IMR-90 (cell line): ENCODE measurements around the gene D2HGDH. TPM values are rescaled to one million over a fixed set of nuclear protein-coding genes. Genes with fewer than 3 reads are reported as not detected.

Source experiments
- ATAC-seq: fragments of 200-7000 bp; cut with Tn5 transposase; 2 replicates; pipeline ENCODE4 v1.9.1; 2020; ENCODE audit warnings: low read depth, mild to moderate bottlenecking, moderate library complexity
- BruUV-seq: library from RNA; stranded (reverse); fragments of 400-500 nt; replicated peaks from 2 replicates; lab custom pipeline; 2021; lab: Mats Ljungman, UMichigan
- CTCF ChIA-PET: fragments of 300-600 bp; formaldehyde crosslinking; extraction: SDS; loops from one replicate; lab custom pipeline; 2021; ENCODE audit warnings: antibody characterized with exemption; lab: Yijun Ruan, JAX
- POLR2A ChIA-PET: fragments of 300-600 bp; sonication (Branson Sonifier 250); formaldehyde crosslinking; loops from one replicate; lab custom pipeline; 2022; ENCODE audit warnings: antibody characterized with exemption; ENCODE audit not compliant: unreplicated experiment; lab: Charles Lee
- DNase-seq: peaks from one replicate; pipeline ENCODE4 v3.0.0; 2013
- H2AFZ ChIP-seq: replicated peaks from 2 replicates; pipeline ENCODE3; 2013; ENCODE audit warnings: low read length, mild to moderate bottlenecking; ENCODE audit not compliant: poor library complexity
- H2AK5ac ChIP-seq: 2 replicates; pipeline ENCODE4 v1.6.1; 2013; ENCODE audit warnings: low read depth, low read length, inconsistent platforms
- H2AK9ac ChIP-seq: replicated peaks from 2 replicates; pipeline ENCODE3; 2013; ENCODE audit warnings: mild to moderate bottlenecking, low read depth, low read length, moderate library complexity; ENCODE audit not compliant: poor library complexity
- H2BK120ac ChIP-seq: 2 replicates; pipeline ENCODE4 v1.6.1; 2013; ENCODE audit warnings: low read depth, low read length, inconsistent platforms
- H2BK15ac ChIP-seq: 3 replicates; pipeline ENCODE4 v1.6.1; 2013; ENCODE audit warnings: low read depth, low read length, inconsistent platforms
- H2BK20ac ChIP-seq: 2 replicates; pipeline ENCODE4 v1.6.1; 2013; ENCODE audit warnings: low read depth, mild to moderate bottlenecking, inconsistent platforms, low read length, moderate library complexity
- H2BK5ac ChIP-seq: 2 replicates; pipeline ENCODE4 v1.6.1; 2013; ENCODE audit warnings: mild to moderate bottlenecking, low read depth, low read length, inconsistent platforms; ENCODE audit not compliant: poor library complexity, severe bottlenecking
- H3K14ac ChIP-seq: replicated peaks from 2 replicates; pipeline ENCODE4 v1.6.1; 2013; ENCODE audit warnings: low read depth, low read length, inconsistent platforms
- H3K18ac ChIP-seq: 2 replicates; pipeline ENCODE4 v1.6.1; 2013; ENCODE audit warnings: low read depth, low read length, control low read depth
- H3K23ac ChIP-seq: 2 replicates; pipeline ENCODE4 v1.6.1; 2013; ENCODE audit warnings: low read depth, low read length, inconsistent platforms
- H3K27ac ChIP-seq: 2 replicates; pipeline ENCODE4 v1.5.1; 2013; ENCODE audit warnings: mild to moderate bottlenecking, control low read depth, low read length; ENCODE audit not compliant: insufficient read depth
- H3K27me3 ChIP-seq: 2 replicates; pipeline ENCODE4 v1.6.1; 2013; ENCODE audit warnings: low read length; ENCODE audit not compliant: control insufficient read depth, insufficient read depth
- H3K36me3 ChIP-seq: 2 replicates; pipeline ENCODE4 v1.6.1; 2013; ENCODE audit warnings: low read length, mixed read lengths; ENCODE audit not compliant: control insufficient read depth, insufficient read depth
- H3K4ac ChIP-seq: 2 replicates; pipeline ENCODE4 v1.6.1; 2013; ENCODE audit warnings: low read depth, low read length, inconsistent platforms
- H3K4me1 ChIP-seq: 2 replicates; pipeline ENCODE4 v1.6.1; 2013; ENCODE audit warnings: low read length, mixed read lengths; ENCODE audit not compliant: control insufficient read depth, insufficient read depth
- H3K4me2 ChIP-seq: 2 replicates; pipeline ENCODE4 v1.6.1; 2013; ENCODE audit warnings: low read depth, mild to moderate bottlenecking, control low read depth, low read length, moderate library complexity
- H3K4me3 ChIP-seq: 2 replicates; pipeline ENCODE4 v1.5.1; 2013; ENCODE audit warnings: low read depth, mild to moderate bottlenecking, control low read depth, low read length, moderate library complexity; ENCODE audit not compliant: insufficient read depth
- H3K56ac ChIP-seq: 2 replicates; pipeline ENCODE4 v1.6.1; 2013; ENCODE audit warnings: low read length, inconsistent platforms; ENCODE audit not compliant: insufficient read depth; ENCODE audit errors: extremely low read depth
- H3K79me1 ChIP-seq, 2 experiments: 2 replicates each; pipeline ENCODE4 v1.6.1; 2013; ENCODE audit warnings: low read length in 2 of 2, inconsistent platforms in 1 of 2, low read depth in 1 of 2
- H3K9ac ChIP-seq: 2 replicates; pipeline ENCODE4 v1.6.1; 2013; ENCODE audit warnings: low read depth, low read length, control low read depth
- H3K9me1 ChIP-seq: 2 replicates; pipeline ENCODE4 v1.6.1; 2013; ENCODE audit warnings: low read length, inconsistent platforms; ENCODE audit not compliant: insufficient read depth
- H3K9me3 ChIP-seq: 2 replicates; pipeline ENCODE4 v1.6.1; 2013; ENCODE audit warnings: low read length; ENCODE audit not compliant: control insufficient read depth, insufficient read depth
- H4K20me1 ChIP-seq: 2 replicates; pipeline ENCODE4 v1.6.1; 2013; ENCODE audit warnings: low read length, inconsistent platforms; ENCODE audit not compliant: insufficient read depth
- H4K5ac ChIP-seq: 2 replicates; pipeline ENCODE4 v1.6.1; 2013; ENCODE audit warnings: mild to moderate bottlenecking, low read depth, low read length, control low read depth
- H4K8ac ChIP-seq, 2 experiments: 2 replicates each; pipeline ENCODE4 v1.6.1; 2013; ENCODE audit warnings: low read depth in 2 of 2, low read length in 2 of 2, control low read depth in 1 of 2, inconsistent platforms in 1 of 2
- H4K91ac ChIP-seq: 2 replicates; pipeline ENCODE4 v1.6.1; 2013; ENCODE audit warnings: low read depth, low read length, inconsistent platforms; ENCODE audit not compliant: insufficient read depth
- CEBPB ChIP-seq: IDR thresholded peaks from 2 replicates; pipeline ENCODE4 v1.6.1; 2012; ENCODE audit warnings: low read depth, low read length, improper control_type of control experiment
- CHD1 ChIP-seq: IDR thresholded peaks from 2 replicates; pipeline ENCODE4 v1.6.1; 2012; ENCODE audit warnings: low read depth, low read length, improper control_type of control experiment
- MAFK ChIP-seq: IDR thresholded peaks from 2 replicates; pipeline ENCODE4 v1.6.1; 2012; ENCODE audit warnings: low read depth, low read length, improper control_type of control experiment
- MXI1 ChIP-seq: IDR thresholded peaks from 2 replicates; pipeline ENCODE4 v1.6.1; 2012; ENCODE audit warnings: low read depth, mild to moderate bottlenecking, low read length, moderate library complexity, borderline replicate concordance
- NFE2L2 ChIP-seq: fragments of 150-350 bp; IDR thresholded peaks from 2 replicates; pipeline ENCODE4 v1.6.1; 2016; ENCODE audit warnings: low read depth, mild to moderate bottlenecking, low read length
- POLR2A ChIP-seq: IDR thresholded peaks from 2 replicates; pipeline ENCODE4 v1.6.1; 2012; ENCODE audit warnings: mild to moderate bottlenecking, low read depth, low read length
- RAD21 ChIP-seq: IDR thresholded peaks from 2 replicates; pipeline ENCODE4 v1.6.1; 2012; ENCODE audit warnings: low read length, improper control_type of control experiment
- RCOR1 ChIP-seq: IDR thresholded peaks from 2 replicates; pipeline ENCODE4 v1.6.1; 2012; ENCODE audit warnings: mild to moderate bottlenecking, low read length, improper control_type of control experiment; ENCODE audit not compliant: insufficient replicate concordance
- RFX5 ChIP-seq: IDR thresholded peaks from 2 replicates; pipeline ENCODE4 v1.8.0; 2012; ENCODE audit warnings: low read depth, mild to moderate bottlenecking, low read length, moderate library complexity
- SMC3 ChIP-seq: fragments of 150-350 bp; IDR thresholded peaks from 2 replicates; pipeline ENCODE4 v1.6.1; 2016; ENCODE audit warnings: low read depth, mild to moderate bottlenecking, antibody characterized with exemption, low read length, moderate library complexity
- WGBS, 2 experiments: methylation state at CpG; one replicate each; pipeline versions ENCODE4 v1.1.5 to v1.1.7; 2013; ENCODE audit warnings: missing lambda C conversion rate in 2 of 2; ENCODE audit not compliant: insufficient read length in 1 of 2; ENCODE audit errors: extremely low coverage in 2 of 2; 5-methylcytosine and 5-hydroxymethylcytosine counted together
- dilution Hi-C: fragments of 300-500 bp; cut with HindIII; formaldehyde crosslinking; loops from one replicate; pipeline ENCODE4 v1.14.3; 2018; ENCODE audit warnings: low sequenced_read_pairs; ENCODE audit not compliant: unreplicated experiment
- in situ Hi-C: fragments of 300-500 bp; cut with MboI; formaldehyde crosslinking; loops from 3 replicates; pipeline ENCODE4 v1.14.3; 2019; ENCODE audit warnings: low sequenced_read_pairs, inconsistent platforms, mixed read lengths
- intact Hi-C: fragments of 100-400 bp; cut with micrococcal nuclease; formaldehyde crosslinking; loops from 2 replicates; pipeline ENCODE4 v1.10.0; 2022
- polyA plus RNA-seq, 3 experiments: library from polyadenylated mRNA; depleted of rRNA; stranded (reverse); fragments of >200 nt; gene quantifications; 2 replicates each; pipeline ENCODE4 v1.2.3, GENCODE V29; 2012; ENCODE audit warnings: low replicate concordance in 1 of 3
- total RNA-seq: library from RNA; depleted of rRNA; stranded (reverse); fragments of >200 nt; gene quantifications from 2 replicates; pipeline ENCODE4 v1.2.3, GENCODE V29; 2012
- TF ChIP-seq, protein P1 (sequence below): fragments of 150-350 bp; IDR thresholded peaks from 2 replicates; pipeline ENCODE4 v1.6.1; 2017; ENCODE audit warnings: mild to moderate bottlenecking, antibody characterized with exemption, low read length, low read depth
- TF ChIP-seq, protein P2 (sequence below): conservative IDR thresholded peaks from 2 replicates; pipeline ENCODE4 v1.5.1; 2012; ENCODE audit warnings: mild to moderate bottlenecking, low read depth, low read length, improper control_type of control experiment
- TF ChIP-seq, protein P3 (sequence below): fragments of 150-350 bp; IDR thresholded peaks from 2 replicates; pipeline ENCODE4 v1.6.1; 2016; ENCODE audit warnings: low read depth, mild to moderate bottlenecking, low read length, moderate library complexity, borderline replicate concordance

Gene D2HGDH
- total and polyA plus RNA-seq, 2 of the 4 experiments (the other 2 are of a cell fraction): 6.3 to 22.1 TPM

DNA sequence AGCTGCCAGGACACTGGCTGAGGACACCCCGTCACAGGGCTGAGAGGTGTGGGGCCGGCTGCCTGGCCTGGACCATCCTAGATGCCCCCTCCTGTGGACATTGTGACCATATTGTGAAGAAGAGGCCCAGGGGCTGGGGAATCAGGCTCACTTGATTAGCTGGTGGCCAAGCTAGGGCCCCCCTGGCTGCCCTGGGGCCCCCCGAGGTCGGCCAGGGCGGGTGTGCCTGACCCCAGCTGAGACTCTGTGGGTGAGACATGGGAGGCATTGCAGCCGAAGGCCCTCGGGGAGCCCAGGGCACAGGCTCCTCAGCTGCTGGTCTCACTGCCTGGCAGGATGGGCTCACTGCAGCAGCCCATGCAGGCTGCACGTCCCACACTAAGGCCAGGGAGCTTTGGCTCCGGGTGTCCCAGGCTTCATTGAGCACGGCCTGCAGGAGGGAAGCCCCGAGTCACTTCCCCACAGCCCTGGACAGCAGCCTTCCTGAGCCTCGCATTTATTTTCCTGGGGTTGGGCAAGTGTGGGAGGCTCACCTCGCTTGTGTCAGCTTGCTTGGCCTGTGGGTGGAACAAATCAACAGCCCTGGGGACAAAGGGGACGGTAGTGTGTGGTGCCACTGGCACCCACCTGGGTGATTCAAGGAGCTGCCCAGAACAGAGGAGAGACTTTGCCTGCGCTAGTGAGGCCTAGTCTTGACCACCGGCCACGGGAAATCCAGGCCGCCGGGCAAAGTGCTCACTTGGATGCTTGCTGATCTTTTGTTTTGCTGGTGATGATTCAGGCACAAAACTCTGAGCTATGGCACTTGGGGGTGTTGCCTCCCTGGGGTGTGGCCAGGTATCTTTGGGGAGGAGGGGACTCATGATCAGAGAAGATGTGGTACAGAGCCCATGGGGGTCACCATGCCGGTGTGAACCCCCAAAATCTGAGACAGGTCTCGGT is 43.5 kb downstream of the D2HGDH start:
- Histone ChIP-seq H4K8ac (no peak overlapping the region), H4K20me1 (no peaks in the 10 kb centered on the region; the same call in 1 of the 2 replicates), H3K4me3 (no peak overlapping the region), H3K27me3 (no peaks in the 10 kb centered on the region; the same call in 1 of the 2 replicates), H3K79me1 (no peaks in the 10 kb centered on the region), H3K23ac (no peak overlapping the region), H2BK20ac (no peak overlapping the region), H3K4me1 (peaks cover 6% of the 10 kb centered on the region), H4K91ac (no peak overlapping the region), H3K27ac (no peak overlapping the region), H3K18ac (no peak overlapping the region), H3K9me3 (peaks cover 5% of the 10 kb centered on the region; the same call in 1 of the 2 replicates), H3K14ac (no peak overlapping the region), H3K9ac (no peak overlapping the region), H3K9me1 (no peaks in the 10 kb centered on the region), H3K36me3 (no peaks in the 10 kb centered on the region), H3K4me2 (no peak overlapping the region), H2BK15ac (no peak overlapping the region), H4K5ac (no peak overlapping the region), H2BK5ac (no peak overlapping the region), H2AK5ac (no peak overlapping the region), H2AFZ (no peak overlapping the region), H2AK9ac (no peak overlapping the region), H3K56ac (no peak overlapping the region), H2BK120ac (no peak overlapping the region), H3K4ac (no peak overlapping the region)
- in situ Hi-C loops: no loop called here
- TF ChIP-seq, protein P1, sequence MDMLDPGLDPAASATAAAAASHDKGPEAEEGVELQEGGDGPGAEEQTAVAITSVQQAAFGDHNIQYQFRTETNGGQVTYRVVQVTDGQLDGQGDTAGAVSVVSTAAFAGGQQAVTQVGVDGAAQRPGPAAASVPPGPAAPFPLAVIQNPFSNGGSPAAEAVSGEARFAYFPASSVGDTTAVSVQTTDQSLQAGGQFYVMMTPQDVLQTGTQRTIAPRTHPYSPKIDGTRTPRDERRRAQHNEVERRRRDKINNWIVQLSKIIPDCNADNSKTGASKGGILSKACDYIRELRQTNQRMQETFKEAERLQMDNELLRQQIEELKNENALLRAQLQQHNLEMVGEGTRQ: no peak
- TF ChIP-seq, protein P2, sequence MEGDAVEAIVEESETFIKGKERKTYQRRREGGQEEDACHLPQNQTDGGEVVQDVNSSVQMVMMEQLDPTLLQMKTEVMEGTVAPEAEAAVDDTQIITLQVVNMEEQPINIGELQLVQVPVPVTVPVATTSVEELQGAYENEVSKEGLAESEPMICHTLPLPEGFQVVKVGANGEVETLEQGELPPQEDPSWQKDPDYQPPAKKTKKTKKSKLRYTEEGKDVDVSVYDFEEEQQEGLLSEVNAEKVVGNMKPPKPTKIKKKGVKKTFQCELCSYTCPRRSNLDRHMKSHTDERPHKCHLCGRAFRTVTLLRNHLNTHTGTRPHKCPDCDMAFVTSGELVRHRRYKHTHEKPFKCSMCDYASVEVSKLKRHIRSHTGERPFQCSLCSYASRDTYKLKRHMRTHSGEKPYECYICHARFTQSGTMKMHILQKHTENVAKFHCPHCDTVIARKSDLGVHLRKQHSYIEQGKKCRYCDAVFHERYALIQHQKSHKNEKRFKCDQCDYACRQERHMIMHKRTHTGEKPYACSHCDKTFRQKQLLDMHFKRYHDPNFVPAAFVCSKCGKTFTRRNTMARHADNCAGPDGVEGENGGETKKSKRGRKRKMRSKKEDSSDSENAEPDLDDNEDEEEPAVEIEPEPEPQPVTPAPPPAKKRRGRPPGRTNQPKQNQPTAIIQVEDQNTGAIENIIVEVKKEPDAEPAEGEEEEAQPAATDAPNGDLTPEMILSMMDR: no peak
- TF ChIP-seq, protein P3, sequence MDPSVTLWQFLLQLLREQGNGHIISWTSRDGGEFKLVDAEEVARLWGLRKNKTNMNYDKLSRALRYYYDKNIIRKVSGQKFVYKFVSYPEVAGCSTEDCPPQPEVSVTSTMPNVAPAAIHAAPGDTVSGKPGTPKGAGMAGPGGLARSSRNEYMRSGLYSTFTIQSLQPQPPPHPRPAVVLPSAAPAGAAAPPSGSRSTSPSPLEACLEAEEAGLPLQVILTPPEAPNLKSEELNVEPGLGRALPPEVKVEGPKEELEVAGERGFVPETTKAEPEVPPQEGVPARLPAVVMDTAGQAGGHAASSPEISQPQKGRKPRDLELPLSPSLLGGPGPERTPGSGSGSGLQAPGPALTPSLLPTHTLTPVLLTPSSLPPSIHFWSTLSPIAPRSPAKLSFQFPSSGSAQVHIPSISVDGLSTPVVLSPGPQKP: no peak
- no peak for TF ChIP-seq RAD21
- TF ChIP-seq MAFK: no peak
- no peak for TF ChIP-seq CEBPB
- no peak for TF ChIP-seq MXI1
- no peak for TF ChIP-seq NFE2L2
- TF ChIP-seq POLR2A: no peak
- no peak for TF ChIP-seq CHD1
- TF ChIP-seq RCOR1: no peak
- TF ChIP-seq RFX5: no peak
- no peak for TF ChIP-seq SMC3
- ATAC-seq (no peak), DNase-seq (no peak)
- intact Hi-C loops: no loop called here
- 72% methylated on average over 5 of the region's 21 CpGs; no CpG with 5 or more reads in 1 of the 2 experiments for WGBS, 2 experiments
- no TSS peak for BruUV-seq
- ChIA-PET POLR2A (no interaction called here), CTCF (no interaction called here)
- dilution Hi-C loops: no loop called here
